ENCODE measurements around the gene MAGI3.

The MAGI3 gene

DNA sequence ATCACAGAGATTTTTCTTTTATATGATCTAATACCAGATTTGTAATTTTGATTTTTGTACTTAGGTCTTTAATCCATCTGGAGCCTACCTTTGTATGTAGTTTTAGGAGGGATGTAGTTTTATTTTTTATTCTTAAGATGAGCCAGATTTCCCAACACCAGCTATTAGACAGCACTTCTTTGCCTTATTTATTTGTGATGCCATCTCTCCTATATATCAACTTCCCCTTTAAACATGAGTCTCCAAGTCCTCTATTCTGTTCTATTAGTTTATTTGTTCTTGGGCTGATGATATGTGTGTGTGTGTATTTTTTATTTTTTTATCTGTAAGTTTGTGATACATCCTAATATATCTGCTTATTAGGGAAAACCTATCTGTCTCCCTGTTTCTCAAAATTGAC, 274.8 kb downstream of the MAGI3 start:
- no peak for TF ChIP-seq CTCF (IDR thresholded peaks at IDR 0.05; ENCODE audit: low read depth, low read length)
- H3K4me3 ChIP-seq (ENCODE audit: low read depth, low read length), result no peak overlapping the region

- TF ChIP-seq CTCF (IDR thresholded peaks at IDR 0.05; ENCODE audit: low read depth, low read length), result no peak
- no peak overlapping the region for H3K4me3 ChIP-seq (ENCODE audit: low read depth, low read length)
Observed at GRCh38 chr1:113666126-113666525, 275.8 kb downstream of the MAGI3 start.

- no peak for TF ChIP-seq CTCF (IDR thresholded peaks at IDR 0.05; ENCODE audit: low read depth, low read length)
Observed at GRCh38 chr1:113669988-113670387, 279.7 kb downstream of the MAGI3 start.

DNA sequence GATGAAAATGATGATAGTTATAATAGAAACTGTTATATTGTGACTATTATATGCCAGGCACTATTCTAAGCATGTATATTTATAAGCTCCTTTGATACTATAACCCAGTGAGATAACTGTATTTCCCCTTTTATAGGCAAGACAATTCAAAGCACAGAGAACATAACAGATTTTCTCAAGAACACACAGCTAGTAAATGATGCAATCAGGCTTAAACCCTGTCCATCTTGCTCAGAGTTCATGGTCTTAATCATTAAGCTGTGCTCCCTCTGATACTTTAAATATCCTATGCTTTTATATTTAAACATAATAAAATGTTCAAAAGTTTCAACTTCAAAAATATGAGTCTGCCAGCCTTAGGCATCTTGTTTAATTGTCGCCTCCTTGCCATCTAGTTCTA, 280.3 kb downstream of the MAGI3 start:
- TF ChIP-seq CTCF (IDR thresholded peaks at IDR 0.05; ENCODE audit: low read depth, low read length), result no peak

More at GRCh38 chr1:113669988-113670387, 279.7 kb downstream of the MAGI3 start:
- H3K4me3 ChIP-seq (ENCODE audit: low read depth, low read length), result no peak overlapping the region

GRCh38 chr1:113672491-113672890, 282.2 kb downstream of the MAGI3 start:
- H3K4me3 ChIP-seq (ENCODE audit: low read depth, low read length), result no peak overlapping the region
- no peak for TF ChIP-seq CTCF (IDR thresholded peaks at IDR 0.05; ENCODE audit: low read depth, low read length)

More for the DNA sequence above, 280.3 kb downstream of the MAGI3 start:
- H3K4me3 ChIP-seq (ENCODE audit: low read depth, low read length), result no peak overlapping the region

GRCh38 chr1:113674591-113674990, 284.3 kb downstream of the MAGI3 start:
- H3K4me3 ChIP-seq (ENCODE audit: low read depth, low read length), result no peak overlapping the region
- TF ChIP-seq CTCF (IDR thresholded peaks at IDR 0.05; ENCODE audit: low read depth, low read length), result no peak

- TF ChIP-seq CTCF (IDR thresholded peaks at IDR 0.05; ENCODE audit: low read depth, low read length), result no peak
- H3K4me3 ChIP-seq (ENCODE audit: low read depth, low read length), result no peak overlapping the region
Observed at GRCh38 chr1:113675302-113675701, 285.0 kb downstream of the MAGI3 start.
